NT2/D1 (cell line): ENCODE measurements around the gene KIF3A.

Experiments used
- YY1 ChIP-seq: IDR thresholded peaks from 2 replicates; pipeline ENCODE4 v1.6.1; 2011; ENCODE audit not compliant: insufficient read length, insufficient read depth
- ZNF274 ChIP-seq: IDR thresholded peaks from 2 replicates; pipeline ENCODE4 v1.6.1; 2011; ENCODE audit warnings: mild to moderate bottlenecking, low read depth, low read length

DNA sequence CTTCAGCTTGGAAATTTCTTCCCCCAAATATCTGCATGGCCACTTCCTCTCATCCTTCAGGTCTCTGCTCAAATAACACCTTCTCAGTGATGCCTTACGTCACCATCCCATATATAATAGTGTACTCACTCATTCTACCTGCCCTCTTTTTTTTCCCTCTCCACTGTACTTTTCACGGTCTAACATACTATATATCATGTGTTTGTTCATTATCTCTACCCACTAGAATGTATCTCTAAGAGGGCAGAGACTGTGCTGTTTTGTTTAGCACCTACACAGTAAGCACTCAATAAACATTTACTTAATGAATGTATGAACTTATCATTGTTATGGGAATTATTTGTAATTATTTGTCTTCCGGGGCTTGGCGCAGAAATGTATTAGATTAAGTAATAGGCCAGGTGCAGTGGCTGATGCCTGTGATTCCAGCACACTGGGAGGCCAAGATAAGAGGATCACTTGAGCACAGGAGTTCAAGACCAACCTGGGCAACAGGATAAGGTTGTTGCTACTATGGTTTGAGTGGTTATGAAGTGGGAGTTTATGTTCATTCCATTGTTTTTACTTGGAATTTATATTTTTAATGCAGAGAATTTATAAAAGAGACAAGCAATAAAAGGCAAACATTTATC is 85.4 kb downstream of the KIF3A start:
- TF ChIP-seq ZNF274 (no peak), YY1 (no peak)
